Fibroblast of mammary gland (primary cell): ENCODE measurements around the gene PELI3.
"Not testable (repeated sequence)": the region's sequence is repeated elsewhere in the genome, so short reads cannot be mapped to it uniquely, and the experiment has no call there.

ENCODE experiments used
- DNase-seq: peaks from one replicate; pipeline ENCODE4 v3.0.0-alpha.2; 2010; ENCODE audit warnings: low read depth
- H3K4me3 ChIP-seq: 2 replicates; pipeline ENCODE4 v1.5.1; 2011; ENCODE audit warnings: low read depth, mild to moderate bottlenecking, low read length, moderate library complexity; ENCODE audit not compliant: control insufficient read depth
- TF ChIP-seq, protein P1 (sequence below): conservative IDR thresholded peaks from 2 replicates; pipeline ENCODE4 v1.5.1; 2011; ENCODE audit warnings: low read depth, low read length, inconsistent platforms; ENCODE audit not compliant: control insufficient read depth, insufficient read depth

PELI3 gene

GRCh38 chr11:66462010-66462409 lies 4.7 kb upstream of the PELI3 start:
- no peak overlapping the region for H3K4me3 ChIP-seq
- DNase-seq = no peak
- TF ChIP-seq, protein P1, sequence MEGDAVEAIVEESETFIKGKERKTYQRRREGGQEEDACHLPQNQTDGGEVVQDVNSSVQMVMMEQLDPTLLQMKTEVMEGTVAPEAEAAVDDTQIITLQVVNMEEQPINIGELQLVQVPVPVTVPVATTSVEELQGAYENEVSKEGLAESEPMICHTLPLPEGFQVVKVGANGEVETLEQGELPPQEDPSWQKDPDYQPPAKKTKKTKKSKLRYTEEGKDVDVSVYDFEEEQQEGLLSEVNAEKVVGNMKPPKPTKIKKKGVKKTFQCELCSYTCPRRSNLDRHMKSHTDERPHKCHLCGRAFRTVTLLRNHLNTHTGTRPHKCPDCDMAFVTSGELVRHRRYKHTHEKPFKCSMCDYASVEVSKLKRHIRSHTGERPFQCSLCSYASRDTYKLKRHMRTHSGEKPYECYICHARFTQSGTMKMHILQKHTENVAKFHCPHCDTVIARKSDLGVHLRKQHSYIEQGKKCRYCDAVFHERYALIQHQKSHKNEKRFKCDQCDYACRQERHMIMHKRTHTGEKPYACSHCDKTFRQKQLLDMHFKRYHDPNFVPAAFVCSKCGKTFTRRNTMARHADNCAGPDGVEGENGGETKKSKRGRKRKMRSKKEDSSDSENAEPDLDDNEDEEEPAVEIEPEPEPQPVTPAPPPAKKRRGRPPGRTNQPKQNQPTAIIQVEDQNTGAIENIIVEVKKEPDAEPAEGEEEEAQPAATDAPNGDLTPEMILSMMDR = no peak

DNA sequence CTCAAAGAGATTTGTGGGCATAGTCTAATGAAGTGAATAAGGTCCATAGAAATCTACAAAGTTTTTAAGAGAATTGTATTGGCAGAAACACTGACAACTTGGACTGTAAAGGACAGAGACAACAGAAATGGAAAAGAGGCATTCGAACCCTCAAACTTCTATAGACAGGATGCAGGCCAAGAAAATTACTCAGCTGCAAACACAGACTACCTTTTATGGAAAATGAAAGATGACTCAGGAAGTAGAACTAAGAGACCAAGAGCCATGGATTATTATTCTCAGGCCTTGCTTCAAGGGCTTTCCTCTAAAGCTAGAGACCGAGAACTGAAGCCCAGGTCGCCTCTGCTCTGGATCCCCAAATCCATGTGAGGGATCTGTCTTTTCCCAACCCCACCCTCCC lies 3.8 kb upstream of the PELI3 start:
- no peak for DNase-seq
- TF ChIP-seq, protein P1 = no peak
- no peak overlapping the region for H3K4me3 ChIP-seq

DNA sequence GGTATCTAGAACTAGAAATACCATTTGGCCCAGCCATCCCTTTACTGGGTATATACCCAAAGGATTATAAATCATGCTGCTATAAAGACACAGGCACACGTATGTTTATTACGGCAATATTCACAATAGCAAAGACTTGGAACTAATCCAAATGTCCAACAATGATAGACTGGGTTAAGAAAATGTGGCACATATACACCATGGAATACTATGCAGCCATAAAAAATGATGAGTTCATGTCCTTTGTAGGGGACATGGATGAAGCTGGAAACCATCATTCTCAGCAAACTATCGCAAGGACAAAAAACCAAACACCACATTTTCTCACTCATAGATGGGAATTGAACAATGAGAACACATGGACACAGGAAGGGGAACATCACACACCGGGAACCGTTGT lies 2.6 kb upstream of the PELI3 start:
- not testable (repeated sequence) for DNase-seq, H3K4me3 ChIP-seq

- no peak overlapping the region for H3K4me3 ChIP-seq
- no peak for DNase-seq
- TF ChIP-seq, protein P1 = no peak
These were observed 1.8 kb upstream of the PELI3 start for GRCh38 chr11:66464916-66465315.

DNA sequence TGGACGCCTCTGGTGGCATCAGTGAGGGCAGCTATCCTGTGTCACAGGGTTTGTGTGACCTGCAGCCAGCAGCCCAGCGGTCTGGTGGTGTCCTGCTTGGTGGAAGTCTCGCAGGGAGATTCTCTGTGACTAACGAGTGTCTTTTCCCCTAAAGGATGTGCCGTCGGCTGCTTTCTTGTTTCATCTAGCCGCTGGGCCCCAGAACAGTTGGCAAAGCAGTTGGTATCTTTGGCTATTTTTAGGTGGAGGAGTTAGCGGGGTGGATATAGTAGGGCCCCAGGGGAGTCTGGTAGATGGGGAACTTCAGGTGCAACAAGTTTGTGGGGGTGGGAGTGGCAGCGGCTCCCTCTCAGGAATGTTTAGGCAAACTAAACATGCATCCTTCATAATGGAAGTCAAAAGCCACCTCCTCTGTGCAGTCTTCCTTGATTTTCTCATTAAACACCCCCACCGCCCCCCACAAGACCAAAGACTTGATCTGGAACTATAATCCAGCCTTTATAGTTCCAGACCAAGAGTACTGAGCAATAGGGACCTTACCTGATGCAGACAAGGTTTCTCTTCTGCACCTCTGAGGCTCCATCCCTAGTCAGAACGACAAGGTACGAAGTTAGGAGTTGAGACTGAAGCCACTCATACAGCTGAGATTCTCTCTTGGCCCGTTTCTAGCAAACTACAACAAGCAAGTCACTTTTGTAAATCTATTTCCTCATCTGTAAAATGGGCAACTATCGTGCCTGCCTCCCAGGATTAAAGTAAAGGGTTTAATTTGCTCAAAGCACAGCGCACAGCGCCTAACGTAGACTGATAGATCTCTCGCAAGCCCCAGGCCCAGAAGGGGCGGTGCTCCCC lies 1.1 kb upstream of the PELI3 start:
- peak overlapping the region; percentile 62 for H3K4me3 ChIP-seq
- TF ChIP-seq, protein P1 = no peak
- no peak for DNase-seq

DNA sequence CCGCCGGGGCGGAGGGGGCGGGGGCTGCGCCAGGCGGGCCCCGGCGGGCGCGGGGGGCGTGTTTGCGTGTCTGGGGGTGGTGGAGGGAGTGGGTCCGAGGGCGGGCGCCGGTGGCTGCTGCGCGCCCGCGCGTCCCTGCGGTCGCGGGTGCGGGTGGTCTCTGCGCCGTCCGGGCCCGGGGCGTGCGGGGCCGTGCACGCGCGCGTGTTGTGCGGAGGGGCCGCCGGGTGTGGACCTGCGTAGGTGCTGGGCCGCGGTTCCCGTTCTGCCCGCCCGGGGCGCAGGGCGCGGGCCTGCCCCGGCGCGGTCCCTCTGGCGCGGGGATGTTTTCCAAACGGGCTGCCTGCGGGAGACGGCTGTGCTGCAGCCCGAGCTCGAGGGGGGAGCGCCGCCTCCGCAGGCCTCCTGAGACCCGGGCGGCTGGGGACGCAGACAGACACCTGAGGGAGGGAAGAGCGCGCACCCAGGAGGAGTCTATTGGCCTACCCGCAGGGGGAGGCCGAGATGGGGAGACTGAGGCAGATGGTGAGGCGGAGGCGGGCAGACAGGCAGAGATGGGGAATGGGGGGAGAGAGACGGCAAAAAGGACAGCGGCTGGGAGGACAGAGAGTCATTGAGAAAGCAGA lies 442 bp downstream of the PELI3 start:
- TF ChIP-seq, protein P1 = no peak
- no peak for DNase-seq
- H3K4me3 ChIP-seq = peak overlapping the region; percentile 51

GRCh38 chr11:66467756-66468155 lies 1.1 kb downstream of the PELI3 start:
- TF ChIP-seq, protein P1 = no peak
- peak overlapping the region; percentile 51 for H3K4me3 ChIP-seq
- no peak for DNase-seq
